Smooth muscle cell (in vitro differentiated cells): ENCODE results near the gene HPD. TPM values are rescaled to one million over a fixed set of nuclear protein-coding genes. Genes with fewer than 3 reads are reported as not detected.

ENCODE experiments used
- DNase-seq: peaks from one replicate; lab custom pipeline; 2025; ENCODE audit not compliant: unreplicated experiment; lab: John Stamatoyannopoulos, UW
- H2AFZ ChIP-seq: fragments of 200-600 bp; sonication (generic); 2 replicates; pipeline ENCODE4 v1.6.0; 2016; ENCODE audit warnings: antibody characterized with exemption, low read depth, mild to moderate bottlenecking
- H3F3A ChIP-seq: fragments of 200-600 bp; sonication (generic); 2 replicates; pipeline ENCODE4 v1.6.0; 2017; ENCODE audit warnings: antibody characterized with exemption, low read depth
- H3K27ac ChIP-seq: fragments of 200-600 bp; sonication (generic); 2 replicates; pipeline ENCODE4 v1.5.1; 2016; ENCODE audit warnings: low read depth, mild to moderate bottlenecking
- H3K27me3 ChIP-seq: fragments of 200-600 bp; sonication (generic); 2 replicates; pipeline ENCODE4 v1.6.1; 2016; ENCODE audit warnings: low read depth, mild to moderate bottlenecking
- H3K36me3 ChIP-seq: fragments of 200-600 bp; sonication (generic); 2 replicates; pipeline ENCODE4 v1.5.1; 2016; ENCODE audit warnings: low read depth
- H3K4me1 ChIP-seq: fragments of 200-600 bp; sonication (generic); 2 replicates; pipeline ENCODE4 v1.5.1; 2016; ENCODE audit warnings: low read depth
- H3K4me2 ChIP-seq: fragments of 200-600 bp; sonication (generic); 2 replicates; pipeline ENCODE4 v1.6.0; 2016; ENCODE audit warnings: mild to moderate bottlenecking
- H3K4me3 ChIP-seq: fragments of 200-600 bp; sonication (generic); 2 replicates; pipeline ENCODE4 v1.5.1; 2016; ENCODE audit warnings: mild to moderate bottlenecking
- H3K79me2 ChIP-seq: fragments of 200-600 bp; sonication (generic); 2 replicates; pipeline ENCODE4 v1.6.0; 2016; ENCODE audit warnings: low read depth, mild to moderate bottlenecking
- H3K9ac ChIP-seq: fragments of 200-600 bp; sonication (generic); 2 replicates; pipeline ENCODE4 v1.6.0; 2016; ENCODE audit warnings: low read depth
- H3K9me3 ChIP-seq: fragments of 200-600 bp; sonication (generic); replicated peaks from 2 replicates; pipeline ENCODE4 v1.5.1; 2016; ENCODE audit warnings: low read depth
- H4K20me1 ChIP-seq: fragments of 200-600 bp; sonication (generic); 2 replicates; pipeline ENCODE4 v1.6.0; 2016; ENCODE audit warnings: low read depth
- CTCF ChIP-seq: fragments of 200-600 bp; sonication (generic); IDR thresholded peaks from 2 replicates; pipeline ENCODE4 v1.5.1; 2017; ENCODE audit warnings: borderline replicate concordance, mild to moderate bottlenecking, antibody characterized with exemption; ENCODE audit not compliant: insufficient read depth, poor library complexity, severe bottlenecking
- WGBS: methylation state at CpG from one replicate; pipeline ENCODE4 v1.1.7; 2016; ENCODE audit warnings: low lambda C conversion rate; 5-methylcytosine and 5-hydroxymethylcytosine counted together
- polyA plus RNA-seq: library from polyadenylated mRNA; unstranded; fragments of >200 nt; fragmentation: Nextera tagmentation; extraction: Ambion mirVana; gene quantifications from 2 replicates; pipeline ENCODE4 v1.2.1, GENCODE V29; 2016
- total RNA-seq: library from RNA; depleted of rRNA; stranded (reverse); fragments of >200 nt; gene quantifications from 2 replicates; pipeline ENCODE4 v1.2.3, GENCODE V29; 2014

Gene HPD
- total and polyA plus RNA-seq, 2 experiments from 2014 or later, result not detected

GRCh38 chr12:121797937-121798786 is 60.5 kb downstream of the HPD start:
- peaks cover 38% of the 10 kb centered on the region for H3K4me1 ChIP-seq
- H3F3A ChIP-seq, result peaks cover 25% of the 10 kb centered on the region
- no peak for DNase-seq
- H3K4me3 ChIP-seq, result peak overlapping the region; percentile 82
- H3K36me3 ChIP-seq, result no peaks in the 10 kb centered on the region
- no peak overlapping the region for H3K9ac ChIP-seq
- 42% methylated on average over 19 of the region's 19 CpGs for WGBS
- no peaks in the 10 kb centered on the region for H3K27me3 ChIP-seq
- peak overlapping the region; percentile 99 for H3K4me2 ChIP-seq
- H3K27ac ChIP-seq, result peak overlapping the region; percentile 99
- H3K79me2 ChIP-seq, result peaks cover 45% of the 10 kb centered on the region
- H3K9me3 ChIP-seq, result no peaks in the 10 kb centered on the region
- H2AFZ ChIP-seq, result no peak overlapping the region
- H4K20me1 ChIP-seq, result peaks cover 38% of the 10 kb centered on the region
- no peak for TF ChIP-seq CTCF

GRCh38 chr12:121796855-121797751 is 61.6 kb downstream of the HPD start:
- DNase-seq, result peak; percentile 52
- WGBS, result 19% methylated on average over 34 of the region's 39 CpGs
- peak overlapping the region; percentile 99 for H3K27ac ChIP-seq
- peaks cover 40% of the 10 kb centered on the region for H3K79me2 ChIP-seq
- H3K4me2 ChIP-seq, result peak overlapping the region; percentile 99
- peaks cover 35% of the 10 kb centered on the region for H3K4me1 ChIP-seq
- TF ChIP-seq CTCF, result peak; percentile 12
- peak overlapping the region; percentile 82 for H3K4me3 ChIP-seq
- H3K27me3 ChIP-seq, result no peaks in the 10 kb centered on the region
- peaks cover 25% of the 10 kb centered on the region for H3F3A ChIP-seq
- peaks cover 47% of the 10 kb centered on the region for H4K20me1 ChIP-seq
- H2AFZ ChIP-seq, result no peak overlapping the region
- no peaks in the 10 kb centered on the region for H3K36me3 ChIP-seq
- H3K9ac ChIP-seq, result peak overlapping the region; percentile 29
- H3K9me3 ChIP-seq, result no peaks in the 10 kb centered on the region

- Histone ChIP-seq H3K4me2 (peak overlapping the region; percentile 98), H3K9ac (peak overlapping the region; percentile 48), H2AFZ (no peak overlapping the region), H3K36me3 (no peaks in the 10 kb centered on the region), H3K27me3 (no peaks in the 10 kb centered on the region), H3K9me3 (no peaks in the 10 kb centered on the region), H3K79me2 (peaks cover 28% of the 10 kb centered on the region), H3K4me3 (peak overlapping the region; percentile 68), H4K20me1 (peaks cover 55% of the 10 kb centered on the region), H3F3A (peaks cover 23% of the 10 kb centered on the region), H3K27ac (peak overlapping the region; percentile 99), H3K4me1 (peaks cover 27% of the 10 kb centered on the region)
- DNase-seq, result peak; percentile 83
- 50% methylated on average over 15 of the region's 15 CpGs for WGBS
- TF ChIP-seq CTCF, result peak; percentile 93
These were observed 63.4 kb downstream of the HPD start for GRCh38 chr12:121795034-121795968.
